Measurements from ENCODE around the gene GPN3.

GPN3 gene

DNA sequence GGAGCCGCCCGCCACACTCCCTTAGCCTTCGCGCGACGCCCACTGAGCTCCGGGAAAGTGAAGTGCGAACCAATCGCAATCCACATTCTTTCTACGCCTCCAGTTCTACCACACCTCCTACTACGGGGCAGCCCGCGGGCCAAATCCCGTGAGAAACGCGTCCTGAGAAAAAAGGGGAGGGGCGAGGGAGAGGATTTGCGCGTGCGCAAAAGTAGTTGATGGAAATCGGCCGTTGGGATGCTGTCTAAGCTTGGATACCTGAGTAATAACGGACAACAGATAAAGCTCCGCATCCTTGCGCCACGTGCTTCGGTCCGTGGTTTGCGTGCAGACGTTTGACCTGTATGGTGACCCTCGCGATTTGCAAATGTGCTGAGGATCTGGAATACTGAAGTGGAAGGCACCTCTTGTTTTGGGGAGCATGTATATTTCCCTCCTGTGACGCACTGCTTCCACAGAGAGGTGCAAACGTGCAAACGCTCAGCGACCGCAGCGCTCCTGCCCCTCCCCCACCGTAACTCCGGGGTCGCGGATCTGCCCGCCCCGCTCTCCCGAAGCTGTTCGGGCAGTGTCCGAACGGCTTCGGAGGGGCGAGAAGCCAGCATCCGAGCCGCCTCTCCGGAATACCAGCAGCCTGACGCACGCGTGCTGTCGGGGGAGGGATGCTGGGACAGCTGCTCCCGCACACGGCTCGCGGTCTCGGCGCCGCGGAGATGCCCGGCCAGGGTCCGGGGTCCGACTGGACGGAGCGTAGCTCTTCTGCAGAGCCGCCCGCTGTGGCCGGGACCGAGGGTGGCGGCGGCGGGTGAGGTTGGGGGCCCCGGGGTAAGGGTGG, at the start of gene GPN3, which contains the start of gene FAM216A:
Gene GPN3, minus strand, starts transcription at position 44 of the 835 bp plus-strand sequence. CDS start 54 bp downstream, outside the sequence.
Gene FAM216A, plus strand, starts transcription at position 632 of the 835 bp plus-strand sequence. Its CDS starts 31 bp downstream, at position 663.
- DNase-seq (ENCODE audit: low read depth): peak; percentile 97
- H3K4me3 ChIP-seq (ENCODE audit: low read depth, low read length): peak within 1 kb of the TSS; percentile 65
- TF ChIP-seq, protein P1, sequence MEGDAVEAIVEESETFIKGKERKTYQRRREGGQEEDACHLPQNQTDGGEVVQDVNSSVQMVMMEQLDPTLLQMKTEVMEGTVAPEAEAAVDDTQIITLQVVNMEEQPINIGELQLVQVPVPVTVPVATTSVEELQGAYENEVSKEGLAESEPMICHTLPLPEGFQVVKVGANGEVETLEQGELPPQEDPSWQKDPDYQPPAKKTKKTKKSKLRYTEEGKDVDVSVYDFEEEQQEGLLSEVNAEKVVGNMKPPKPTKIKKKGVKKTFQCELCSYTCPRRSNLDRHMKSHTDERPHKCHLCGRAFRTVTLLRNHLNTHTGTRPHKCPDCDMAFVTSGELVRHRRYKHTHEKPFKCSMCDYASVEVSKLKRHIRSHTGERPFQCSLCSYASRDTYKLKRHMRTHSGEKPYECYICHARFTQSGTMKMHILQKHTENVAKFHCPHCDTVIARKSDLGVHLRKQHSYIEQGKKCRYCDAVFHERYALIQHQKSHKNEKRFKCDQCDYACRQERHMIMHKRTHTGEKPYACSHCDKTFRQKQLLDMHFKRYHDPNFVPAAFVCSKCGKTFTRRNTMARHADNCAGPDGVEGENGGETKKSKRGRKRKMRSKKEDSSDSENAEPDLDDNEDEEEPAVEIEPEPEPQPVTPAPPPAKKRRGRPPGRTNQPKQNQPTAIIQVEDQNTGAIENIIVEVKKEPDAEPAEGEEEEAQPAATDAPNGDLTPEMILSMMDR (IDR thresholded peaks at IDR 0.05; ENCODE audit: control insufficient read depth, extremely low read depth, insufficient read depth): no peak

DNA sequence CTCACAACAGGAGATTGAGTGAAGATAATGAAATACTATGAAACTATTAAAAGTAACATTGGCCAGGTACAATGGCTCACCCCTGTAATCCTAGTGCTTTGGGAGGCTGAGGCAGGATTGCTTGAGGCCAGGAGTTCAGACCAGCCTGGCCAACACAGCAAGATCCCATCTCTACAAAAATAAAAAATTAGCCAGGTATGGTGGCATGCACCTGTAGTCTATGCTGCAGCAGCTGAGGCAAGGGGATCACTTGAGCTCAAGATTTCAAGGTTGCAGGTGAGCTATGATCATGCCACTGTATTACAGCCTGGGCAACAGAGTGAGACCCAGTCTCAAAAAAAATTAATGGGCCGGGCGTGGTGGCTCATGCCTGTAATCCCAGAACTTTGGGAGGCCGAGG, 48.9 kb upstream of the GPN3 start:
- TF ChIP-seq, protein P1 (IDR thresholded peaks at IDR 0.05; ENCODE audit: control insufficient read depth, extremely low read depth, insufficient read depth): no peak
- no peak overlapping the region for H3K4me3 ChIP-seq (ENCODE audit: low read depth, low read length)
- no peak for DNase-seq (ENCODE audit: low read depth)

DNA sequence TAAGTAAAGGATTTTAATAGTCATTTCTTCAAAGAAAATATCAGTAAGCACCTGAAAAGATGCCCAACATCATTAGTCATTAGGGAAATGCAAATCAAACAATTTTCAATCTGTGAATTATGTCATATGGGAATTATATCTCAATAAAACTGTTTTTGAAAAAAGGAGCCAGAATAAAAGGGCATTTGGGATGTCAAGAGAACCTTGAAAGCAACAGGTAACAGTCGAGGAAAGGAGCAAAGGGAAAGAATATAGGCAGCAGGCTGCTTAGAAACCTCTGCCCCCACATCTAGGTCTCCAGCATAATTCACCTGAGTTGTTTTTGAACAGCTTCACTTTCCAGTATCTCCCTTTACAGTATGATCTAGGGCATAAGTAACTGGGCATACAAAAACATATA, 46.3 kb upstream of the GPN3 start:
- TF ChIP-seq, protein P1 (IDR thresholded peaks at IDR 0.05; ENCODE audit: control insufficient read depth, extremely low read depth, insufficient read depth): no peak
- no peak for DNase-seq (ENCODE audit: low read depth)
- H3K4me3 ChIP-seq (ENCODE audit: low read depth, low read length): no peak overlapping the region

DNA sequence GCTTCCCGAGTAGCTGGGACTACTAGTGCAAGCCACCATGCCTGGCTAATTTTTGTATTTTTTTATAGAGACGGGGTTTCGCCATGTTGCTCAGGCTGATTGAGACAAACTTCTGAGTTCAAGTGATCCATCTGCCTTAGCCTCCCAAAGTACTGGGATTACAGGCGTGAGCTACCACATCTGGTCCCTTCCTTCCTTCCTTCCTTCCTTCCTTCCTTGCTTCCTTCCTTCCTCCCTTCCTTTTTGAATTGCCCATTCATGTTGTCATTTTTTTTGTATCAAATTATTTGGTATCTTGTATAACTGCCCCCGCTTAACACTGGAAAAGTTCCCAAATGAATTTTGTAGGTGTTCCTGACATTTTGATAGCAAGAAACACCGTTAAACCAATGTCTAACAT, 45.8 kb upstream of the GPN3 start:
- no peak for DNase-seq (ENCODE audit: low read depth)
- no peak overlapping the region for H3K4me3 ChIP-seq (ENCODE audit: low read depth, low read length)
- TF ChIP-seq, protein P1 (IDR thresholded peaks at IDR 0.05; ENCODE audit: control insufficient read depth, extremely low read depth, insufficient read depth): no peak

DNA sequence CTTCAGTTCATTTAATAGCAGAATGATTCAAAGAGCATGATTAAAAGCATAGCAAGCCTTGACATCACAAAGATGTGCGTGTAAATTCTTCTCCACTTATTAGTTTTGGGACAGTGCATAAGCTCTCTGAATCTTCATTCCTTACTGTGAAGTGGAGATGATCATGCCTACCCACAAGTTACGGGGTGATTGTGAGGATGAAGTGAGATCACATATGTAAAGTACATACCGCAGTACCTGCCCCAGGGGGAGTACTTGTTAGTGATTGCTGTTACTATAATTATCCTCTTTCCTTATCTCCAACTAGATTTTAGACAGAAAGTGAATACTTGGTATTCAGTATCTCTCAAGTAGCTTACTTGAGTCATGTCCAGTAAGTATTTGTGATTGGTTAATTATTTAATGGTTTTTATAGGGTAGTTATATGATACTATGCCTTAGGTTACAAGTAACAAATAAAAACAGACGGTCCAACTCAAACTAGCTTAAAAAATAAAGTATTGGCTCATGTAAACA, 40.1 kb upstream of the GPN3 start:
- DNase-seq (ENCODE audit: low read depth): no peak
- TF ChIP-seq, protein P1 (IDR thresholded peaks at IDR 0.05; ENCODE audit: control insufficient read depth, extremely low read depth, insufficient read depth): no peak
- no peak overlapping the region for H3K4me3 ChIP-seq (ENCODE audit: low read depth, low read length)

DNA sequence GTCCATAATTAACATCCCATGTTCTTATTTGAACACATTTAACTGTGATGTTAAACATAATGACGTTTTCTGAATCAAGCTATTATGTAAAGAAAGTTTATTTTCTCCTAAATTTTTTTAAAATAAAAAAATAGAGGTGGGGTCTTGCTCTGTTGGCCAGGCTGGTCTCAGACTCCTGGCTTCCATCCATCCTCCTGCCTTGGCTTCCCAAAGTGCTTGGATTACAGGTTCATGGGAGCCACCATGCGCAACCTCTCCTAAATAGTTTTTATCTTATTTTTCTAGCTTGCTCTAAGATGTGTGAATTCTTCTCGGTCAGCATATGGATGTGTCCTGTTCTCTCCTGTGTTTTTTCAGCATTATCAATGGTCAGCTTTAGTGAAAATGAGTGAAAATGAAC, 37.3 kb upstream of the GPN3 start:
- no peak overlapping the region for H3K4me3 ChIP-seq (ENCODE audit: low read depth, low read length)
- DNase-seq (ENCODE audit: low read depth): no peak
- TF ChIP-seq, protein P1 (IDR thresholded peaks at IDR 0.05; ENCODE audit: control insufficient read depth, extremely low read depth, insufficient read depth): no peak

Data from LNCaP clone FGC (cell line).